K562 (cell line): ENCODE data around the gene PPP1R16B. TPM values are rescaled to one million over a fixed set of nuclear protein-coding genes. Genes with fewer than 3 reads are reported as not detected.

Experiments used
- BDP1 ChIP-seq: IDR thresholded peaks from 3 replicates; pipeline ENCODE4 v1.6.1; 2011; ENCODE audit not compliant: insufficient read length, insufficient read depth
- MNT ChIP-seq, 2 experiments: fragments of 450-650 bp; conservative IDR thresholded peaks; 2 replicates each; pipeline ENCODE4 v1.6.1; 2017; ENCODE audit warnings: mild to moderate bottlenecking in 2 of 2, moderate library complexity in 2 of 2
- PHF21A ChIP-seq: fragments of 450-650 bp; IDR thresholded peaks from 2 replicates; pipeline ENCODE4 v1.6.1; 2017; ENCODE audit warnings: low read depth, borderline replicate concordance
- RCOR1 ChIP-seq, 2 experiments: IDR thresholded peaks; 2 replicates each; pipeline ENCODE4 v1.6.1; 2012; ENCODE audit warnings: low read depth in 2 of 2, low read length in 2 of 2, borderline replicate concordance in 1 of 2, improper control_type of control experiment in 1 of 2
- SP2 ChIP-seq: IDR thresholded peaks from 2 replicates; pipeline ENCODE4 v1.6.1; 2011; ENCODE audit warnings: mild to moderate bottlenecking, low read depth, low read length, moderate library complexity; ENCODE audit not compliant: poor library complexity, severe bottlenecking; ENCODE audit errors: extremely low read depth
- STAG1 ChIP-seq: sonication (generic); formaldehyde crosslinking; IDR thresholded peaks from 2 replicates; pipeline ENCODE4 v1.5.0; 2020; ENCODE audit warnings: missing genetic modification reagents, borderline replicate concordance
- TAL1 ChIP-seq: fragments of 450-650 bp; IDR thresholded peaks from 2 replicates; pipeline ENCODE4 v1.6.1; 2016; ENCODE audit warnings: mild to moderate bottlenecking
- U2AF2 ChIP-seq: fragments of 200-400 bp; formaldehyde crosslinking; optimal IDR thresholded peaks from 2 replicates; pipeline ENCODE3; 2017; ENCODE audit warnings: low read depth, mild to moderate bottlenecking, low read length
- polyA plus RNA-seq, 8 experiments: library from polyadenylated mRNA; depleted of rRNA in 4 of 8; stranded (reverse) in 5 of 8; unstranded in 3 of 8; fragments of >200 nt; fragmentation: Nextera tagmentation in 2 of 8; fragmentation: Illumina TruSeq in 1 of 8; extraction: Ambion mirVana in 2 of 8; extraction: Trizol in 1 of 8; gene quantifications; 2 replicates each; pipeline versions ENCODE4 v1.2.1 to v1.2.3, GENCODE V29; 2011 to 2014; ENCODE audit warnings: inconsistent platforms in 1 of 8, missing spikeins in 1 of 8
- total RNA-seq, 7 experiments: library from RNA; depleted of rRNA in 6 of 7; stranded (reverse); fragments of >200 nt in 6 of 7; fragmentation: Illumina TruSeq in 2 of 7; extraction: Trizol in 2 of 7; gene quantifications; 2 replicates each; pipeline versions ENCODE4 v1.2.1 to v1.2.3, GENCODE V29; 2011 to 2021; ENCODE audit warnings: low replicate concordance in 1 of 7
- TF ChIP-seq, protein P1 (sequence below), 2 experiments: fragments of 450-650 bp in 1 of 2; sonication (generic) in 1 of 2; formaldehyde crosslinking in 1 of 2; IDR thresholded peaks; 2 replicates each; pipeline versions ENCODE4 v1.7.1 to v1.9.0; 2016 to 2022; ENCODE audit warnings: inconsistent platforms in 1 of 2, mild to moderate bottlenecking in 1 of 2, missing genetic modification reagents in 1 of 2
- TF ChIP-seq, protein P2 (sequence below): sonication (generic); formaldehyde crosslinking; IDR thresholded peaks from 2 replicates; pipeline ENCODE4 v1.8.1; 2023; ENCODE audit warnings: missing genetic modification reagents, mild to moderate bottlenecking, borderline replicate concordance

Gene PPP1R16B
- total and polyA plus RNA-seq, 9 of the 15 experiments (the other 6 are each of a cell fraction or from before 2014, with no cell fraction given), result 1.5 to 11.5 (median 6.8) TPM

GRCh38 chr20:38870733-38871559, 65.4 kb downstream of the PPP1R16B start (continued):
- TF ChIP-seq, protein P1, sequence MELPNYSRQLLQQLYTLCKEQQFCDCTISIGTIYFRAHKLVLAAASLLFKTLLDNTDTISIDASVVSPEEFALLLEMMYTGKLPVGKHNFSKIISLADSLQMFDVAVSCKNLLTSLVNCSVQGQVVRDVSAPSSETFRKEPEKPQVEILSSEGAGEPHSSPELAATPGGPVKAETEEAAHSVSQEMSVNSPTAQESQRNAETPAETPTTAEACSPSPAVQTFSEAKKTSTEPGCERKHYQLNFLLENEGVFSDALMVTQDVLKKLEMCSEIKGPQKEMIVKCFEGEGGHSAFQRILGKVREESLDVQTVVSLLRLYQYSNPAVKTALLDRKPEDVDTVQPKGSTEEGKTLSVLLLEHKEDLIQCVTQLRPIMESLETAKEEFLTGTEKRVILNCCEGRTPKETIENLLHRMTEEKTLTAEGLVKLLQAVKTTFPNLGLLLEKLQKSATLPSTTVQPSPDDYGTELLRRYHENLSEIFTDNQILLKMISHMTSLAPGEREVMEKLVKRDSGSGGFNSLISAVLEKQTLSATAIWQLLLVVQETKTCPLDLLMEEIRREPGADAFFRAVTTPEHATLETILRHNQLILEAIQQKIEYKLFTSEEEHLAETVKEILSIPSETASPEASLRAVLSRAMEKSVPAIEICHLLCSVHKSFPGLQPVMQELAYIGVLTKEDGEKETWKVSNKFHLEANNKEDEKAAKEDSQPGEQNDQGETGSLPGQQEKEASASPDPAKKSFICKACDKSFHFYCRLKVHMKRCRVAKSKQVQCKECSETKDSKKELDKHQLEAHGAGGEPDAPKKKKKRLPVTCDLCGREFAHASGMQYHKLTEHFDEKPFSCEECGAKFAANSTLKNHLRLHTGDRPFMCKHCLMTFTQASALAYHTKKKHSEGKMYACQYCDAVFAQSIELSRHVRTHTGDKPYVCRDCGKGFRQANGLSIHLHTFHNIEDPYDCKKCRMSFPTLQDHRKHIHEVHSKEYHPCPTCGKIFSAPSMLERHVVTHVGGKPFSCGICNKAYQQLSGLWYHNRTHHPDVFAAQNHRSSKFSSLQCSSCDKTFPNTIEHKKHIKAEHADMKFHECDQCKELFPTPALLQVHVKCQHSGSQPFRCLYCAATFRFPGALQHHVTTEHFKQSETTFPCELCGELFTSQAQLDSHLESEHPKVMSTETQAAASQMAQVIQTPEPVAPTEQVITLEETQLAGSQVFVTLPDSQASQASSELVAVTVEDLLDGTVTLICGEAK (IDR thresholded peaks at IDR 0.05), result no peak
- TF ChIP-seq, protein P1 (CRISPR knock-in tag; IDR thresholded peaks at IDR 0.05), result no peak
- 0 out of 2 replicates have a peak, but pooled peaks have one; percentile 39 for TF ChIP-seq PHF21A
- TF ChIP-seq, protein P2, sequence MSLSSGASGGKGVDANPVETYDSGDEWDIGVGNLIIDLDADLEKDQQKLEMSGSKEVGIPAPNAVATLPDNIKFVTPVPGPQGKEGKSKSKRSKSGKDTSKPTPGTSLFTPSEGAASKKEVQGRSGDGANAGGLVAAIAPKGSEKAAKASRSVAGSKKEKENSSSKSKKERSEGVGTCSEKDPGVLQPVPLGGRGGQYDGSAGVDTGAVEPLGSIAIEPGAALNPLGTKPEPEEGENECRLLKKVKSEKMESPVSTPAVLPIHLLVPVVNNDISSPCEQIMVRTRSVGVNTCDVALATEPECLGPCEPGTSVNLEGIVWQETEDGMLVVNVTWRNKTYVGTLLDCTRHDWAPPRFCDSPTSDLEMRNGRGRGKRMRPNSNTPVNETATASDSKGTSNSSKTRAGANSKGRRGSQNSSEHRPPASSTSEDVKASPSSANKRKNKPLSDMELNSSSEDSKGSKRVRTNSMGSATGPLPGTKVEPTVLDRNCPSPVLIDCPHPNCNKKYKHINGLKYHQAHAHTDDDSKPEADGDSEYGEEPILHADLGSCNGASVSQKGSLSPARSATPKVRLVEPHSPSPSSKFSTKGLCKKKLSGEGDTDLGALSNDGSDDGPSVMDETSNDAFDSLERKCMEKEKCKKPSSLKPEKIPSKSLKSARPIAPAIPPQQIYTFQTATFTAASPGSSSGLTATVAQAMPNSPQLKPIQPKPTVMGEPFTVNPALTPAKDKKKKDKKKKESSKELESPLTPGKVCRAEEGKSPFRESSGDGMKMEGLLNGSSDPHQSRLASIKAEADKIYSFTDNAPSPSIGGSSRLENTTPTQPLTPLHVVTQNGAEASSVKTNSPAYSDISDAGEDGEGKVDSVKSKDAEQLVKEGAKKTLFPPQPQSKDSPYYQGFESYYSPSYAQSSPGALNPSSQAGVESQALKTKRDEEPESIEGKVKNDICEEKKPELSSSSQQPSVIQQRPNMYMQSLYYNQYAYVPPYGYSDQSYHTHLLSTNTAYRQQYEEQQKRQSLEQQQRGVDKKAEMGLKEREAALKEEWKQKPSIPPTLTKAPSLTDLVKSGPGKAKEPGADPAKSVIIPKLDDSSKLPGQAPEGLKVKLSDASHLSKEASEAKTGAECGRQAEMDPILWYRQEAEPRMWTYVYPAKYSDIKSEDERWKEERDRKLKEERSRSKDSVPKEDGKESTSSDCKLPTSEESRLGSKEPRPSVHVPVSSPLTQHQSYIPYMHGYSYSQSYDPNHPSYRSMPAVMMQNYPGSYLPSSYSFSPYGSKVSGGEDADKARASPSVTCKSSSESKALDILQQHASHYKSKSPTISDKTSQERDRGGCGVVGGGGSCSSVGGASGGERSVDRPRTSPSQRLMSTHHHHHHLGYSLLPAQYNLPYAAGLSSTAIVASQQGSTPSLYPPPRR, result no peak
- no peak for TF ChIP-seq MNT (conservative IDR thresholded peaks at IDR 0.05)
- TF ChIP-seq SP2, result no peak
- no peak for TF ChIP-seq STAG1
- TF ChIP-seq RCOR1 (IDR thresholded peaks at IDR 0.05; ENCODE audit: borderline replicate concordance in 1 of 2, low read depth in 2 of 2, low read length in 2 of 2), result peak; percentile 95 to 99
- TF ChIP-seq U2AF2, result no peak
- no peak for TF ChIP-seq BDP1
- peak; percentile 17; the same call in 1 of the 2 replicates for TF ChIP-seq TAL1
